ENCODE results near the gene AATK.

AATK gene

GRCh38 chr17:81106716-81107115 is 59.3 kb downstream of the AATK start:
- DNase-seq = no peak

GRCh38 chr17:81103379-81103778 is 62.6 kb downstream of the AATK start:
- no peak for DNase-seq

- no peak for DNase-seq
Observed at GRCh38 chr17:81102869-81103268, 63.2 kb downstream of the AATK start.

GRCh38 chr17:81102352-81102751 is 63.7 kb downstream of the AATK start:
- DNase-seq = no peak

- DNase-seq = peak; percentile 82
Observed at GRCh38 chr17:81101614-81102306, 64.3 kb downstream of the AATK start.

- DNase-seq = no peak
Observed at GRCh38 chr17:81100668-81101067, 65.4 kb downstream of the AATK start.

GRCh38 chr17:81099888-81100287 is 66.1 kb downstream of the AATK start:
- no peak for DNase-seq

GRCh38 chr17:81097943-81098308 is 68.1 kb downstream of the AATK start:
- DNase-seq = no peak

GRCh38 chr17:81097134-81097942 is 68.7 kb downstream of the AATK start:
- DNase-seq = peak; percentile 77

GRCh38 chr17:81096741-81097133 is 69.3 kb downstream of the AATK start:
- DNase-seq = no peak

GRCh38 chr17:81095383-81095762 is 70.6 kb downstream of the AATK start:
- DNase-seq = no peak

- peak; percentile 85 for DNase-seq
Observed at GRCh38 chr17:81094509-81095382, 71.3 kb downstream of the AATK start.

GRCh38 chr17:81093619-81094508 is 72.2 kb downstream of the AATK start:
- DNase-seq = no peak

- DNase-seq = no peak
Observed at GRCh38 chr17:81092518-81093095, 73.4 kb downstream of the AATK start.

GRCh38 chr17:81091774-81092517 is 74.1 kb downstream of the AATK start:
- no peak for DNase-seq

GRCh38 chr17:81091154-81091553 is 74.9 kb downstream of the AATK start:
- no peak for DNase-seq

- DNase-seq = no peak
Observed at GRCh38 chr17:81090361-81091136, 75.5 kb downstream of the AATK start.

- no peak for DNase-seq
Observed at GRCh38 chr17:81086789-81087551, 79.1 kb downstream of the AATK start.

- no peak for DNase-seq
Observed at GRCh38 chr17:81085420-81085911, 80.6 kb downstream of the AATK start.
